HepG2 (cell line): ENCODE data around the gene FLG. TPM values are rescaled to one million over a fixed set of nuclear protein-coding genes. Genes with fewer than 3 reads are reported as not detected.

Source experiments
- ATAC-seq: fragments of 200-7000 bp; cut with Tn5 transposase; 3 replicates; pipeline ENCODE4 v1.9.1; 2020; ENCODE audit warnings: mild to moderate bottlenecking, moderate library complexity
- BruUV-seq: library from RNA; stranded (reverse); fragments of 400-500 nt; replicated peaks from 2 replicates; lab custom pipeline; 2021; lab: Mats Ljungman, UMichigan
- CTCF ChIA-PET: fragments of 300-600 bp; formaldehyde crosslinking; extraction: SDS; loops from one replicate; lab custom pipeline; 2021; ENCODE audit warnings: low total read pairs, inconsistent platforms, low intra/inter-chr PET ratio; lab: Yijun Ruan, JAX
- POLR2A ChIA-PET: fragments of 350-600 bp; sonication (Branson Sonifier 250); formaldehyde crosslinking; loops from one replicate; lab custom pipeline; 2020; ENCODE audit warnings: antibody characterized with exemption, inconsistent platforms; lab: Yijun Ruan, JAX
- DNase-seq: peaks from one replicate; pipeline ENCODE4 v3.0.0-alpha.2; 2015; ENCODE audit warnings: low spot score
- FAIRE-seq: peaks from 3 replicates; lab custom pipeline; 2011; peaks lifted over from hg19 to GRCh38; lab: Jason Lieb, UNC
- H2AFZ ChIP-seq: one replicate; pipeline ENCODE4 v1.6.1; 2011; ENCODE audit warnings: low read length, inconsistent platforms
- H3K27ac ChIP-seq: fragments of 300-600 bp; 3 replicates; pipeline ENCODE4 v1.8.0; 2011; ENCODE audit warnings: mixed run types, mild to moderate bottlenecking, mixed read lengths, low read length, inconsistent platforms; ENCODE audit not compliant: insufficient read depth; ENCODE audit errors: extremely low read length
- H3K27me3 ChIP-seq, 2 experiments: fragments of 200-600 bp in 1 of 2; 2 replicates in 1 of 2; 3 replicates in 1 of 2; pipeline versions ENCODE4 v1.6.0 to v1.8.0; 2011; ENCODE audit warnings: low read length in 2 of 2, mild to moderate bottlenecking in 2 of 2, moderate library complexity in 2 of 2, inconsistent platforms in 1 of 2; ENCODE audit not compliant: insufficient read depth in 2 of 2, control insufficient read depth in 1 of 2
- H3K36me3 ChIP-seq, 2 experiments: fragments of 200-600 bp in 1 of 2; replicated peaks in 1 of 2; 2 replicates in 1 of 2; 3 replicates in 1 of 2; pipeline versions ENCODE4 v1.5.1 to v1.8.0; 2011; ENCODE audit warnings: low read length in 2 of 2, inconsistent platforms in 1 of 2; ENCODE audit not compliant: insufficient read depth in 2 of 2, control insufficient read depth in 1 of 2
- H3K4me1 ChIP-seq: 2 replicates; pipeline ENCODE4 v1.5.1; 2012; ENCODE audit warnings: low read length, inconsistent platforms; ENCODE audit not compliant: insufficient read depth
- H3K4me2 ChIP-seq: 2 replicates; pipeline ENCODE4 v1.6.0; 2011; ENCODE audit warnings: low read depth, low read length, inconsistent platforms
- H3K4me3 ChIP-seq, 3 experiments: fragments of 200-600 bp in 1 of 3; sonication (generic), shearing (Covaris generic) in 1 of 3; replicated peaks in 1 of 3; 2 replicates each; pipeline ENCODE4 v1.5.1; 2011 to 2016; ENCODE audit warnings: low read length in 3 of 3, inconsistent platforms in 2 of 3, low read depth in 2 of 3, mild to moderate bottlenecking in 2 of 3, control low read depth in 1 of 3, mixed read lengths in 1 of 3; ENCODE audit not compliant: insufficient read depth in 1 of 3
- H3K79me2 ChIP-seq: one replicate; pipeline ENCODE4 v1.6.1; 2011; ENCODE audit warnings: low read length, inconsistent platforms; ENCODE audit not compliant: insufficient read depth
- H3K9ac ChIP-seq: 2 replicates; pipeline ENCODE4 v1.6.0; 2011; ENCODE audit warnings: mild to moderate bottlenecking, low read depth, low read length, inconsistent platforms; ENCODE audit not compliant: insufficient read depth
- H3K9me3 ChIP-seq: 2 replicates; pipeline ENCODE4 v1.5.1; 2012; ENCODE audit warnings: mild to moderate bottlenecking, low read length
- H4K20me1 ChIP-seq: 2 replicates; pipeline ENCODE4 v1.6.0; 2011; ENCODE audit warnings: inconsistent platforms, mild to moderate bottlenecking, low read length, moderate library complexity; ENCODE audit not compliant: insufficient read depth
- CEBPB ChIP-seq: IDR thresholded peaks from 2 replicates; pipeline ENCODE4 v1.6.1; 2011; ENCODE audit warnings: low read depth, low read length, improper control_type of control experiment, borderline replicate concordance
- HDAC2 ChIP-seq: sonication (generic); formaldehyde crosslinking; IDR thresholded peaks from 2 replicates; pipeline ENCODE4 v1.4.0; 2020; ENCODE audit warnings: missing genetic modification reagents
- HNRNPUL1 ChIP-seq: fragments of 200-400 bp; formaldehyde crosslinking; IDR thresholded peaks from 2 replicates; pipeline ENCODE4 v1.6.1; 2017; ENCODE audit warnings: low read depth, mild to moderate bottlenecking, low read length, moderate library complexity
- KDM3A ChIP-seq: IDR thresholded peaks from 2 replicates; pipeline ENCODE4 v1.6.1; 2018; ENCODE audit warnings: low read depth, missing compliant biosample characterization
- NBN ChIP-seq: fragments of 450-650 bp; conservative IDR thresholded peaks from 2 replicates; pipeline ENCODE4 v1.6.1; 2017
- SMAD9 ChIP-seq: sonication (generic); formaldehyde crosslinking; IDR thresholded peaks from 2 replicates; pipeline ENCODE4 v1.5.1; 2020; ENCODE audit warnings: mild to moderate bottlenecking, missing genetic modification reagents
- TBX3 ChIP-seq: fragments of 450-650 bp; IDR thresholded peaks from 2 replicates; pipeline ENCODE4 v1.6.1; 2017; ENCODE audit warnings: antibody characterized with exemption, mild to moderate bottlenecking, inconsistent platforms, borderline replicate concordance
- TCF7 ChIP-seq: sonication (generic); IDR thresholded peaks from 2 replicates; pipeline ENCODE4 v1.6.1; 2016; ENCODE audit warnings: antibody characterized with exemption, low read depth
- TGIF2 ChIP-seq: IDR thresholded peaks from 2 replicates; pipeline ENCODE4 v1.6.1; 2016; ENCODE audit warnings: control low read depth, missing compliant biosample characterization
- ZFP36L2 ChIP-seq: sonication (generic); formaldehyde crosslinking; IDR thresholded peaks from 2 replicates; pipeline ENCODE4 v1.4.0; 2020; ENCODE audit warnings: missing genetic modification reagents
- ZNF558 ChIP-seq: sonication (generic); formaldehyde crosslinking; IDR thresholded peaks from 2 replicates; pipeline ENCODE4 v1.9.0; 2022; ENCODE audit warnings: mild to moderate bottlenecking, missing genetic modification reagents, borderline replicate concordance
- ZNF670 ChIP-seq: sonication (generic); formaldehyde crosslinking; IDR thresholded peaks from 2 replicates; pipeline ENCODE4 v1.8.0; 2022; ENCODE audit warnings: mild to moderate bottlenecking, missing genetic modification reagents, borderline replicate concordance
- ZNF775 ChIP-seq: sonication (generic); formaldehyde crosslinking; IDR thresholded peaks from 2 replicates; pipeline ENCODE4 v1.4.0; 2020; ENCODE audit warnings: missing genetic modification reagents, mild to moderate bottlenecking, moderate library complexity, borderline replicate concordance
- ZNF777 ChIP-seq: sonication (generic); formaldehyde crosslinking; IDR thresholded peaks from 2 replicates; pipeline ENCODE4 v1.4.0; 2020; ENCODE audit warnings: missing genetic modification reagents
- ZUFSP ChIP-seq: sonication (generic); formaldehyde crosslinking; IDR thresholded peaks from 2 replicates; pipeline ENCODE4 v1.9.0; 2021; ENCODE audit warnings: missing genetic modification reagents, mild to moderate bottlenecking, borderline replicate concordance
- WGBS: methylation state at CpG from one replicate; pipeline ENCODE4 v1.1.6; 2017; ENCODE audit warnings: low lambda C conversion rate; 5-methylcytosine and 5-hydroxymethylcytosine counted together
- in situ Hi-C: cut with HindIII; loops from 2 replicates; pipeline ENCODE4 v1.10.0; 2017; ENCODE audit warnings: low pct_unique_long_range_greater_than_20kb; ENCODE audit not compliant: extremely low pct_ligation_motif_present
- intact Hi-C: fragments of 100-400 bp; cut with micrococcal nuclease; formaldehyde crosslinking; loops from one replicate; pipeline ENCODE4 v1.10.0; 2022; ENCODE audit not compliant: unreplicated experiment
- polyA plus RNA-seq, 8 experiments: library from polyadenylated mRNA; depleted of rRNA in 3 of 8; stranded (reverse) in 7 of 8; unstranded in 1 of 8; fragments of >200 nt; fragmentation: Illumina TruSeq in 4 of 8; extraction: Trizol in 4 of 8; gene quantifications; 2 replicates each; pipeline versions ENCODE4 v1.2.1 to v1.2.3, GENCODE V29; 2011 to 2016; ENCODE audit warnings: low read depth in 4 of 8, missing spikeins in 1 of 8, mixed read lengths in 1 of 8; ENCODE audit not compliant: insufficient read depth in 1 of 8
- total RNA-seq, 5 experiments: library from RNA; depleted of rRNA; stranded (reverse); fragments of >200 nt; fragmentation: Illumina TruSeq; extraction: Trizol; gene quantifications; 2 replicates each; pipeline ENCODE4 v1.2.3, GENCODE V29; 2016; ENCODE audit warnings: low read depth in 1 of 5

Gene FLG
- total and polyA plus RNA-seq, 2 of the 13 experiments (the other 11 are each of a cell fraction or from before 2014, with no cell fraction given): 0.01 TPM; not detected in 1

- 46% methylated on average over 1 of the region's 1 CpG for WGBS
- Histone ChIP-seq H3K4me2 (no peak overlapping the region), H3K36me3 (no peaks in the 10 kb centered on the region), H3K4me1 (no peaks in the 10 kb centered on the region), H2AFZ (no peak overlapping the region), H4K20me1 (no peaks in the 10 kb centered on the region), H3K27ac (no peak overlapping the region), H3K79me2 (no peaks in the 10 kb centered on the region), H3K9ac (no peak overlapping the region), H3K4me3 (no peak overlapping the region), H3K27me3 (no peaks in the 10 kb centered on the region), H3K9me3 (peaks cover 21% of the 10 kb centered on the region)
- FAIRE-seq (no peak), ATAC-seq (no peak), DNase-seq (no peak)
- in situ Hi-C loops: no loop called here
- 0 out of 2 replicates have a peak, but pooled peaks have one; percentile 53 for TF ChIP-seq CEBPB
- no peak for TF ChIP-seq ZFP36L2
- intact Hi-C loops: no loop called here
- POLR2A ChIA-PET: no interaction called here
- BruUV-seq: no TSS peak
- CTCF ChIA-PET: no interaction called here
Observed at GRCh38 chr1:152313970-152314369, 11.1 kb downstream of the FLG start.

- Histone ChIP-seq H3K9me3 (peaks cover 21% of the 10 kb centered on the region), H3K4me1 (no peaks in the 10 kb centered on the region), H3K79me2 (no peaks in the 10 kb centered on the region), H3K4me2 (no peak overlapping the region), H3K9ac (no peak overlapping the region), H3K4me3 (no peak overlapping the region), H3K36me3 (no peaks in the 10 kb centered on the region), H3K27ac (no peak overlapping the region), H2AFZ (no peak overlapping the region), H3K27me3 (no peaks in the 10 kb centered on the region), H4K20me1 (no peaks in the 10 kb centered on the region)
- no peak for FAIRE-seq
- POLR2A ChIA-PET: no interaction called here
- DNase-seq: no peak
- WGBS: 42% methylated on average over 7 of the region's 21 CpGs
- no peak for ATAC-seq
- in situ Hi-C loops: no loop called here
- intact Hi-C loops: no loop called here
- no TSS peak for BruUV-seq
- TF ChIP-seq TCF7 (no peak), NBN (no peak), HNRNPUL1 (no peak), ZNF558 (CRISPR knock-in tag) (no peak), HDAC2 (CRISPR knock-in tag) (no peak), ZNF777 (CRISPR knock-in tag) (no peak), TGIF2 (CRISPR knock-in tag) (no peak), ZNF670 (CRISPR knock-in tag) (no peak), SMAD9 (CRISPR knock-in tag) (no peak), ZNF775 (no peak), TBX3 (no peak), ZUFSP (CRISPR knock-in tag) (no peak), KDM3A (CRISPR knock-in tag) (no peak)
- CTCF ChIA-PET: no interaction called here
Observed at GRCh38 chr1:152313319-152313801, 11.7 kb downstream of the FLG start.
